Breast epithelium (tissue), 3 donors: ENCODE results near the gene IGLL1.

ENCODE experiments used
- CTCF ChIP-seq, 3 donors: fragments of 450-650 bp; IDR thresholded peaks; one replicate each; pipeline ENCODE4 v1.5.1; 2016 to 2017; ENCODE audit warnings: antibody characterized with exemption in 3 of 3, mild to moderate bottlenecking in 3 of 3, moderate library complexity in 3 of 3
- POLR2A ChIP-seq: fragments of 450-650 bp; IDR thresholded peaks from one replicate; pipeline ENCODE4 v1.6.1; 2016; ENCODE audit warnings: antibody characterized with exemption, mild to moderate bottlenecking, moderate library complexity
- POLR2AphosphoS5 ChIP-seq, 3 donors: sonication (generic); formaldehyde crosslinking; IDR thresholded peaks; one replicate each; pipeline ENCODE4 v1.6.1; 2017; ENCODE audit warnings: antibody characterized with exemption in 3 of 3

GRCh38 chr22:23532731-23533130 lies 47.4 kb downstream of the IGLL1 start:
- TF ChIP-seq CTCF (IDR thresholded peaks at IDR 0.05) (no peak), POLR2A (no peak), POLR2AphosphoS5 (IDR thresholded peaks at IDR 0.05) (no peak)
